Thoracic aorta (tissue), 2 donors: Measurements from ENCODE around the gene COL13A1. TPM values are rescaled to one million over a fixed set of nuclear protein-coding genes. Genes with fewer than 3 reads are reported as not detected.

ENCODE experiments used
- ATAC-seq: fragments of 150-250 bp; one replicate; pipeline ENCODE4 v1.8.0; 2017; ENCODE audit warnings: low read depth; ENCODE audit not compliant: insufficient number of reproducible peaks, low FRiP score
- DNase-seq: peaks from one replicate; pipeline ENCODE4 v3.0.0-alpha.2; 2020; ENCODE audit warnings: low spot score
- H3K27ac ChIP-seq, 2 donors: fragments of 200-600 bp; sonication (generic); 1 replicate in 1 of 2; 2 replicates in 1 of 2; pipeline ENCODE4 v1.5.1; 2016; ENCODE audit warnings: mild to moderate bottlenecking in 2 of 2, moderate library complexity in 2 of 2
- H3K27me3 ChIP-seq: fragments of 200-600 bp; sonication (generic); replicated peaks from 2 replicates; pipeline ENCODE4 v1.6.0; 2016; ENCODE audit warnings: mild to moderate bottlenecking; ENCODE audit not compliant: insufficient read depth
- H3K36me3 ChIP-seq: fragments of 200-600 bp; sonication (generic); one replicate; pipeline ENCODE4 v1.5.1; 2016
- H3K4me1 ChIP-seq, 2 donors: fragments of 200-600 bp; sonication (generic); 1 replicate in 1 of 2; 2 replicates in 1 of 2; pipeline versions ENCODE4 v1.5.1 to v1.6.0; 2016; ENCODE audit warnings: low read depth in 2 of 2, mild to moderate bottlenecking in 1 of 2; ENCODE audit not compliant: control insufficient read depth in 1 of 2
- H3K4me3 ChIP-seq: fragments of 200-600 bp; sonication (generic); 2 replicates; pipeline ENCODE4 v1.5.1; 2016; ENCODE audit warnings: mild to moderate bottlenecking
- H3K9me3 ChIP-seq: fragments of 200-600 bp; sonication (generic); 2 replicates; pipeline ENCODE4 v1.5.1; 2016
- total RNA-seq, 2 donors: library from RNA; depleted of rRNA; stranded (reverse); fragments of >200 nt; gene quantifications; one replicate each; pipeline versions ENCODE4 v1.1.0 to v1.2.3, GENCODE V29; 2016
- TF ChIP-seq, protein P1 (sequence below): fragments of 200-600 bp; sonication (generic); IDR thresholded peaks from one replicate; pipeline ENCODE4 v1.5.1; 2019; ENCODE audit warnings: antibody characterized with exemption

Gene COL13A1
- total RNA-seq, 2 donors from 2014 or later, result 23.1 to 34.1 TPM

DNA sequence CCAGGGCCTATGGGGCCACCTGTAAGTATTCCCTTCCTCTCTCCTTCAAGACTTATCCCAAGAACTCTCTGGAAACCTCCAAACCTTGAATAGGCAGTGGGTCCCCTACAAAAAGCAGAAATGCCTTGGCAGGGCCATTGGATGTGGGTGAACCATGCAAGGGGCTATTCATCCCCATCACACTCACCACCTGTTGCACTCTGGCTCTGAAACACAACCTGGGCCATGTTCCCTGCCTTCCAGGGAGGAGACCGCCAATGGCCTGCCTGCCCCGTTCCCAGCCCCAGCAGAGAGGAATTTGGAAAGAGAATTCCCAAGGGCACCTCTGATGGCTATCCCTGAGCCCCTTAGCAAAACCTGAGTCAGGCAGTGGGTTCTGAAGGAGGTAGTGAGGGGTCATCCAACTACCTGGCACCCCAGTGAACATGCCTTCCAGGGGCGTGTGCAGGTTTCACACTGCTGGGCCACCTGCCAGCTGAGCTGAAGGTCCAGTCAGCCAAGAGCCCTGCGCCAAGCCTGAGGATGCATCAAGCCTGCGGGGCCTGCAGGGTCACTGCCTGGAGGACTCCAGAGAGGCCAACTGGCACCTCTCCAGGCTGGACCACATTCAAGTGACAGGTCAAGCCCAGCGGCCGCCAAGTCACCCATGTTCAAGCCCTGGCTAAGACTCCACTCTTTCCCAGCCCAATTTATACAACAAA lies 101.3 kb downstream of the COL13A1 start:
- TF ChIP-seq, protein P1, sequence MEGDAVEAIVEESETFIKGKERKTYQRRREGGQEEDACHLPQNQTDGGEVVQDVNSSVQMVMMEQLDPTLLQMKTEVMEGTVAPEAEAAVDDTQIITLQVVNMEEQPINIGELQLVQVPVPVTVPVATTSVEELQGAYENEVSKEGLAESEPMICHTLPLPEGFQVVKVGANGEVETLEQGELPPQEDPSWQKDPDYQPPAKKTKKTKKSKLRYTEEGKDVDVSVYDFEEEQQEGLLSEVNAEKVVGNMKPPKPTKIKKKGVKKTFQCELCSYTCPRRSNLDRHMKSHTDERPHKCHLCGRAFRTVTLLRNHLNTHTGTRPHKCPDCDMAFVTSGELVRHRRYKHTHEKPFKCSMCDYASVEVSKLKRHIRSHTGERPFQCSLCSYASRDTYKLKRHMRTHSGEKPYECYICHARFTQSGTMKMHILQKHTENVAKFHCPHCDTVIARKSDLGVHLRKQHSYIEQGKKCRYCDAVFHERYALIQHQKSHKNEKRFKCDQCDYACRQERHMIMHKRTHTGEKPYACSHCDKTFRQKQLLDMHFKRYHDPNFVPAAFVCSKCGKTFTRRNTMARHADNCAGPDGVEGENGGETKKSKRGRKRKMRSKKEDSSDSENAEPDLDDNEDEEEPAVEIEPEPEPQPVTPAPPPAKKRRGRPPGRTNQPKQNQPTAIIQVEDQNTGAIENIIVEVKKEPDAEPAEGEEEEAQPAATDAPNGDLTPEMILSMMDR, result no peak
- ATAC-seq (no peak), DNase-seq (peak; percentile 30)
- Histone ChIP-seq H3K4me3 (no peak overlapping the region), H3K27ac (no peak overlapping the region), H3K36me3 (no peaks in the 10 kb centered on the region), H3K27me3 (no peaks in the 10 kb centered on the region), H3K9me3 (no peaks in the 10 kb centered on the region), H3K4me1 (peaks cover 3 to 25% of the 10 kb centered on the region in 2 donors)

DNA sequence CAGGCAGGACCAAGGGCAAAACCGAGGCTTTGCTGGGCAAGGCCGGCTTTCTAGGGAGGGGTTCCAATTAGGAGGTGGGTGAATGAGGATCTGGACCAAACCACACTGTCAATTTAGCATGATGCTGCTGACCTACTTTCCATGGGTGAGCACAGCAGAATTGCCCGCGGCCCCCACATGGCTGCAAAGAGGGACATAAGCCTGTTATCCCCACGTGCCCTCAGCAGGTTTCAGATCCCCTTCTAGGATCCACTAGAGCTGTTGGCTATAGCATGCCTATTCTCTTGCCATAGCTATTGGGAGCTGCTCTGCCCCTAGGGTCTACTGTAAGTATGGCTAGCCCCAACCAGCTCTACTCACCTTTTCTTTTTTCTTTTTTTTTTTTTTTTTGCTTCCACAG lies 102.8 kb downstream of the COL13A1 start:
- DNase-seq, result no peak
- no peak overlapping the region for H3K4me3 ChIP-seq
- H3K9me3 ChIP-seq, result no peaks in the 10 kb centered on the region
- no peak for ATAC-seq
- no peaks in the 10 kb centered on the region for H3K27me3 ChIP-seq
- H3K36me3 ChIP-seq, result no peaks in the 10 kb centered on the region
- TF ChIP-seq, protein P1, result no peak
- H3K4me1 ChIP-seq, result peaks cover 3 to 27% of the 10 kb centered on the region in 2 donors
- no peak overlapping the region for H3K27ac ChIP-seq

DNA sequence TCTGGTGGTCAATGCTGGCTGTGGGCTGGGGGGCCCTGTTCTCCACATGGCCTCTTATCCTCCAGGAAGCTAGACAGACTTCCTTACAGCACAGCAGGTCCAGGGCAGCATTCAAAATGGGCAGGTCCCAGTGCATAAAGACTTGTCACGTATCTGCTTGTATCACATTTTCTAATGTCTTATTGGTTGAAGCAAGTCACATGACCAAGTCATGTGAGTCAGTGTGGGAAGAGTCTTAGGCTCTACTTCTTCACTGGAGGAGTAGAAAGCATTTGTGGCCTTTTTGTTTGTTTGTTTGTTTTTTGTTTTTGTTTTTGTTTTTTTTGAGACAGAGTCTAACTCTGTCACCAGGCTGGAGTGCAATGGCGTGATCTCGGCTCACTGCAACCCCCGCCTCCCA lies 104.7 kb downstream of the COL13A1 start:
- Histone ChIP-seq H3K9me3 (no peaks in the 10 kb centered on the region), H3K4me1 (peaks cover 14 to 46% of the 10 kb centered on the region in 2 donors), H3K4me3 (no peak overlapping the region), H3K36me3 (no peaks in the 10 kb centered on the region), H3K27ac (no peak overlapping the region), H3K27me3 (no peaks in the 10 kb centered on the region)
- TF ChIP-seq, protein P1, result no peak
- ATAC-seq (no peak), DNase-seq (no peak)

DNA sequence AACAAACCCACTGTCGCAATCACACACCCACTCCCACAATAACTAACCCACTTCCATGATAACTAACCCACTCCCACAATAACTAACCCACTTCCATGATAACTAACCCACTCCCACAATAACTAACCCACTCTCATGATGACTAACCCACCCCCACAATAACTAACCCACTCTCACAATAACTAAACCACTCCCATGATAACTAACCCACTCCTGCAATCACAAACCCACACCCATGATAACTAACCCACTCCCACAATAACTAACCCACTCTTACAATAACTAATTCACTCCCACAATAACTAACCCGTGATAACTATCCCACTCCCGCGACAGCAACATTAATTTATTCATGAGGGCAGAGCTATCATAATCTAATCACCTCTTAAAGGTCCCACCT lies 105.8 kb downstream of the COL13A1 start:
- peaks cover 19 to 47% of the 10 kb centered on the region in 2 donors for H3K4me1 ChIP-seq
- ATAC-seq (no peak), DNase-seq (no peak)
- no peak overlapping the region for H3K4me3 ChIP-seq
- no peaks in the 10 kb centered on the region for H3K27me3 ChIP-seq
- TF ChIP-seq, protein P1, result no peak
- no peaks in the 10 kb centered on the region for H3K36me3 ChIP-seq
- H3K27ac ChIP-seq, result no peak overlapping the region
- H3K9me3 ChIP-seq, result no peaks in the 10 kb centered on the region

DNA sequence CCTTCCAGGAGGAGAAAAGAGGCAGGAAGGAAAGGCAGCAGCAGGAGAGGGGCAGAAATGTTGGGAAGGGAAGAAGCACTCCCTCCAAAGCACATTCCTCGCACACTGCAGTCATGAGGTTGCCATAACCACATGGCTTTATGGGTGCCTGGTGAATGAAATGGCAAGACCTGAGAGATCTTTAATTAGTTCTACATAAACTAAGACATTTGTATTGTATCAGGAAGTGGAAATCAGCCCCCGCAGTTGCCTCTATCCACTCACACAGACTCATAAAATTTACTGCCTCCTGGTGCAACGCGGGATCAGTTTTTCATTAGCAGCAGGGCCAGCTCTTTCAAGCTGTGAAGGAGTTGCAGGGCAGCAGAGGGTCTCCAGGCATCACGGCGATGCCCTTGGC lies 106.4 kb downstream of the COL13A1 start:
- H3K4me3 ChIP-seq, result no peak overlapping the region
- H3K27ac ChIP-seq, result no peak overlapping the region
- peaks cover 25 to 47% of the 10 kb centered on the region in 2 donors for H3K4me1 ChIP-seq
- DNase-seq, result no peak
- no peak for ATAC-seq
- H3K9me3 ChIP-seq, result no peaks in the 10 kb centered on the region
- no peaks in the 10 kb centered on the region for H3K36me3 ChIP-seq
- no peaks in the 10 kb centered on the region for H3K27me3 ChIP-seq
- TF ChIP-seq, protein P1, result no peak
